Peyer's patch (tissue), 4 donors: ENCODE results near the gene FAM83F. TPM values are rescaled to one million over a fixed set of nuclear protein-coding genes. Genes with fewer than 3 reads are reported as not detected.
"Not testable (repeated sequence)": the region's sequence is repeated elsewhere in the genome, so short reads cannot be mapped to it uniquely, and the experiment has no call there.

Experiments
- DNase-seq, 3 donors: peaks; one replicate each; pipeline ENCODE4 v3.0.0-alpha.2; 2017 to 2019
- H3K27ac ChIP-seq, 4 donors: fragments of 200-600 bp; sonication (generic); one replicate each; pipeline ENCODE4 v1.5.1; 2016 to 2019
- H3K27me3 ChIP-seq, 2 donors: fragments of 200-600 bp; sonication (generic); one replicate each; pipeline ENCODE4 v1.5.1; 2019
- H3K36me3 ChIP-seq, 3 donors: fragments of 200-600 bp; sonication (generic); one replicate each; pipeline ENCODE4 v1.5.1; 2016 to 2019
- H3K4me1 ChIP-seq, 4 donors: fragments of 200-600 bp; sonication (generic); one replicate each; pipeline ENCODE4 v1.5.1; 2016 to 2019
- H3K4me3 ChIP-seq, 4 donors: fragments of 200-600 bp; sonication (generic); 1 replicate in 3 of 4; 2 replicates in 1 of 4; pipeline ENCODE4 v1.5.1; 2016 to 2019; ENCODE audit warnings: mild to moderate bottlenecking in 1 of 4
- H3K9me3 ChIP-seq, 4 donors: fragments of 200-600 bp; sonication (generic); one replicate each; pipeline ENCODE4 v1.5.1; 2016 to 2019; ENCODE audit warnings: mild to moderate bottlenecking in 1 of 4
- POLR2A ChIP-seq, 2 donors: fragments of 450-650 bp; IDR thresholded peaks; one replicate each; pipeline ENCODE4 v1.5.1; 2017; ENCODE audit warnings: antibody characterized with exemption in 2 of 2, mild to moderate bottlenecking in 2 of 2, moderate library complexity in 2 of 2
- total RNA-seq, 4 donors: library from RNA; depleted of rRNA; stranded (reverse); fragments of >200 nt; gene quantifications; one replicate each; pipeline ENCODE4 v1.1.0, GENCODE V29; 2016
- TF ChIP-seq, protein P1 (sequence below), 6 experiments: fragments of 450-650 bp in 4 of 6; fragments of 200-600 bp in 2 of 6; sonication (generic) in 1 of 6; IDR thresholded peaks; one replicate each; pipeline ENCODE4 v1.5.1; 2017 to 2019; ENCODE audit warnings: antibody characterized with exemption in 6 of 6, mild to moderate bottlenecking in 3 of 6, moderate library complexity in 1 of 6

Gene FAM83F
- total RNA-seq, 4 donors from 2014 or later, result 9.9 to 66.0 (median 51.1) TPM

DNA sequence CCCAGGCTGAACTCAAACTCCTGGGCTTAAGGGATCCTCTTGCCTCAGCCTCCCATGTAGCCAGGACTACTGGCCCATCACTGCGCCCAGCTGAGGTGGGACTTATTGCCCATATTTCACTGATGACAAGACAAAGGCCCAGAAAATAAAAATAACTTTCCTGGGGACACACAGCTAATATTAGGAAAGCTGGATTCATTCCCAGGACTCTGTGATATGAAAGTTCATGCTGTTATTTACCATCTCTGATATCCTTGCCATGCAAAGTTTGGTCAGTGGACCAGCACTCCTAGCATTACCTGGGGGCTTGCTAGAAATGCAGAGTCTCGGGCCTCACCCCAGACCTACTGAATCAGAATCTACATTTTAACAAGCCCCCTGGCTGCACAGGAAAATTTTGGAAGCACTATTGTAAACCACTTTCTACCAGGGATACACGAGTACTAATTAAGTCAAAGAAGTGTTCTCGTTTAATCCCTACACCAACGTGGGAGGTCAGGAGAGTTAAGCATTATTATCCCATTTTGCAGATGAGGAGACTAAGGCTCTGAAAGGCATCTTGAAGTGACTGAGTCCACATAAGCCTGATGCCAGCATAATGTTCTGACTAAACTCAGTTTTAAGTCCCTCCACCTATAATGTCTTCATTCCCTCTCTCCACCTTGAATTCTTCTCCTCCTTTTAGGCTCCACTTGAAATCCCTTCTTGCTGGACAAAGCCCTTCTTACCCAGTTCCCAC, 2.5 kb upstream of the FAM83F start:
- Histone ChIP-seq H3K27me3 (no peaks in the 10 kb centered on the region), H3K4me3 (no peak overlapping the region), H3K9me3 (no peaks in the 10 kb centered on the region), H3K36me3 (no peaks in the 10 kb centered on the region), H3K27ac (no peak overlapping the region), H3K4me1 (peaks cover 3 to 24% (median 6%) of the 10 kb centered on the region in 4 donors)
- DNase-seq, result no peak
- TF ChIP-seq POLR2A (IDR thresholded peaks at IDR 0.05), result no peak
- TF ChIP-seq, protein P1, sequence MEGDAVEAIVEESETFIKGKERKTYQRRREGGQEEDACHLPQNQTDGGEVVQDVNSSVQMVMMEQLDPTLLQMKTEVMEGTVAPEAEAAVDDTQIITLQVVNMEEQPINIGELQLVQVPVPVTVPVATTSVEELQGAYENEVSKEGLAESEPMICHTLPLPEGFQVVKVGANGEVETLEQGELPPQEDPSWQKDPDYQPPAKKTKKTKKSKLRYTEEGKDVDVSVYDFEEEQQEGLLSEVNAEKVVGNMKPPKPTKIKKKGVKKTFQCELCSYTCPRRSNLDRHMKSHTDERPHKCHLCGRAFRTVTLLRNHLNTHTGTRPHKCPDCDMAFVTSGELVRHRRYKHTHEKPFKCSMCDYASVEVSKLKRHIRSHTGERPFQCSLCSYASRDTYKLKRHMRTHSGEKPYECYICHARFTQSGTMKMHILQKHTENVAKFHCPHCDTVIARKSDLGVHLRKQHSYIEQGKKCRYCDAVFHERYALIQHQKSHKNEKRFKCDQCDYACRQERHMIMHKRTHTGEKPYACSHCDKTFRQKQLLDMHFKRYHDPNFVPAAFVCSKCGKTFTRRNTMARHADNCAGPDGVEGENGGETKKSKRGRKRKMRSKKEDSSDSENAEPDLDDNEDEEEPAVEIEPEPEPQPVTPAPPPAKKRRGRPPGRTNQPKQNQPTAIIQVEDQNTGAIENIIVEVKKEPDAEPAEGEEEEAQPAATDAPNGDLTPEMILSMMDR (IDR thresholded peaks at IDR 0.05), result no peak

DNA sequence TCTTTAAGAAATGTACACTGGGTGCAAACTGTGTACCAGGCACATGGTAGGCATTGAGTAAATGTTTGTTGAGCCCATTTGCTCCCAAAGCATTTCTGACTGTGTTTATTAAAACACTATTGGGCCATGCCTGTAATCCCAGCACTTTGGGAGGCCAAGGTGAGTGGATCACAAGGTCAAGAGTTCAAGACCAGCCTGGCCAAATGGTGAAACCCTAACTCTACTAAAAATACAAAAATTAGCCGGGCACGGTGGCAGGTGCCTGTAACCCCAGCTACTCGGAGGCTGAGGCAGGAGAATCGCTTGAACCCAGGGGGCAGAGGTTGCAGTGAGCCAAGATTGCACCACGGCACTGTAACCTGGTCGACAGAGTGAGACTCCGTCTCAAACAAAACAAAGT, 1.9 kb upstream of the FAM83F start:
- not testable (repeated sequence) for H3K27me3 ChIP-seq, H3K9me3 ChIP-seq, H3K27ac ChIP-seq, H3K4me3 ChIP-seq, H3K36me3 ChIP-seq, DNase-seq
- H3K4me1 ChIP-seq, result peaks cover 3 to 29% (median 6%) of the 10 kb centered on the region in 4 donors

DNA sequence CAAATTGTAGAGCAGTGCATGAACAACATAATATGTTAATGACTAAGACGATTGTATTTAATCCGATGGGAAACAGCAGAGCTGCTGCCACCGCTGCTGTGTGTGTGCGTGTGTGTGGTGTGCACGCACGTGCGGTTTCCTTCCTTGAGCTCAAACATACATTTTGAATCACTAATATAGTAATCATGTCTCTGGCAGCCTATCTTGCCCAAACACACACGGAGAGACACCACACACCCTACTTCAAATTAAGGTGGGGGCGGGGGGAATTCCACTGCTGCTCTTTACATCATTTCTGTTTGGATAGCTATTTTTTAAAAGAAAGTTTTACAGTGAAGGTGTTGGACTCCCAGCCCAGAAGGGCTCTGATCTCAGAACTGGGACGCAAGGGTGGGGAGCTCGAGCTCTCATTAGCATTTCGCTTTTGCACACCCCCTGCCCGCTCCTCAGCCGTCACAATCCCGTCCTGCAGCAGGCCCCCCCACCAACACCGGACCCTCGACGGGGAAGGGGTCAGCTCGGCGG, 651 bp upstream of the FAM83F start:
- H3K4me3 ChIP-seq, result peak overlapping the region in 3 of 4 donors; percentile 41 to 76 (median 64)
- no peak overlapping the region for H3K27ac ChIP-seq
- no peaks in the 10 kb centered on the region for H3K27me3 ChIP-seq

DNA sequence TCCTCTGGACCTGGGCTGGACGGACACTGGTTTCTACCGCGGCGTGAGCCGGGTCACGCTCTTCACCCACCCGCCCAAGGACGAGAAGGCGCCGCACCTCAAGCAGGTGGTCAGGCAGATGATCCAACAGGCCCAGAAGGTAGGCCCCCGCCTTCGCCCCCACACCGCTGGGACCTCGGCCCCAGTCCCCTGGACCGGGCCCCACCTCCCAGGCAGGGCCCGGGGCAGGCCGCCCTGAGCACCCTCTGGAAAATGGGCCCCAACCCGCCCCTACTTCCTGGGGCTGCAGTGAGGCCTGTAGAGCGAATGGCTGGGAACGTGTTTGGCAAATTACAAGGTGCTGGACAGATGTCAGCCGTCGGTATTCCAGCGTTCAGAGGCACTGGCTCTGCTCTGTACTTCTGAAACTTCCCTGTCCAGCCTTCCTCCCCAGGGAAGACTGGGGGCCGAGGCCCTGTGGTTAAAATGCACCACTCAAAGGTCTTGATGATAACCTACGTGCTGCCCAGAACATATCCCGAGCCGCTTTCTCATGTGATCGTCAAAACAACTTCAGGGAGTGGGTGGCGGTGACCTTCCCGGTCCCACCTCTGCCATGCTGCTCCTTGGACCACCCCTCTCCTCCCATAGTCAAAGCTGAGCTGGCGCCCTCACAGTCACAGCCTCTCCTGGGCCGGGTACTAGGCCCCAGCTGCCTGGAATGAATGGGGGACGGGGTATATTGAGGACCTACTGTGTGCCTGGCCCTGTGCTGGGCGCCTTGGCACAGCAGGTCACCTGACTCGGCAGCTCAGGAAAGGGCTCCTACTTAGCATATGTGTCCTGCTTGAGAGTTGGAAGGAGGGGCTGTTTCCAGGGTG, 869 bp downstream of the FAM83F start:
- Histone ChIP-seq H3K36me3 (no peaks in the 10 kb centered on the region), H3K27ac (peak overlapping the region in 3 of 4 donors; percentile 84 to 89 (median 87)), H3K27me3 (no peaks in the 10 kb centered on the region), H3K4me1 (peaks cover 3 to 45% (median 10%) of the 10 kb centered on the region in 4 donors), H3K4me3 (peak overlapping the region; percentile 38 to 76 (median 52)), H3K9me3 (no peaks in the 10 kb centered on the region)
- TF ChIP-seq, protein P1 (IDR thresholded peaks at IDR 0.05), result no peak
- TF ChIP-seq POLR2A (IDR thresholded peaks at IDR 0.05), result no peak
- peak in 1 of 3 donors; percentile 64 for DNase-seq

More for the DNA sequence above, 651 bp upstream of the FAM83F start:
- H3K9me3 ChIP-seq, result no peaks in the 10 kb centered on the region
- DNase-seq, result no peak
- H3K36me3 ChIP-seq, result no peaks in the 10 kb centered on the region
- H3K4me1 ChIP-seq, result peaks cover 3 to 41% (median 9%) of the 10 kb centered on the region in 4 donors
- no peak for TF ChIP-seq POLR2A (IDR thresholded peaks at IDR 0.05)
- TF ChIP-seq, protein P1 (IDR thresholded peaks at IDR 0.05), result no peak

DNA sequence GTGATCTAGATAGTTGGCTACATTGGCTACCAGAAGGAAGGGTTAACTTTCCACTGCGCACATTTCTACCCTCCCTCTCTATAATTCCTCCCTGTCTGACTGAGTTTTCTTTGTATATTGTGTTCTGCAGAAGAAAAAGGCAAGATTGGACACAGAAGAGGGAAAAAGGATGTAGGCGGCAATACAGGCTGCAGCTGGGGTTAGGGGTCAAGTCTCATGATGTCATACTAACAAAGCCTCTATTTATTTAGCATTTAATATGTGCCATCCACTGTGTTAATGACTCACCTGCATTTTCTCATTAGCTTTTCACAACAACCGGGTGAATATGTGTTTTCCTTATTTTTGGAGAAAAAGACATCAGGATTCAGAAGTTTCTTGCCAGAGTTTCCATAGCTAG, 2.0 kb downstream of the FAM83F start:
- TF ChIP-seq POLR2A (IDR thresholded peaks at IDR 0.05), result no peak
- TF ChIP-seq, protein P1 (IDR thresholded peaks at IDR 0.05), result no peak
- Histone ChIP-seq H3K27me3 (no peaks in the 10 kb centered on the region), H3K4me3 (peak overlapping the region in 2 of 4 donors; percentile 64 to 76), H3K9me3 (no peaks in the 10 kb centered on the region), H3K36me3 (no peaks in the 10 kb centered on the region), H3K4me1 (peaks cover 3 to 46% (median 11%) of the 10 kb centered on the region in 4 donors), H3K27ac (peak overlapping the region in 2 of 4 donors; percentile 87 to 89)
- DNase-seq, result no peak
